HepG2 (cell line): ENCODE data around the gene HPCAL1. TPM values are rescaled to one million over a fixed set of nuclear protein-coding genes. Genes with fewer than 3 reads are reported as not detected.

Experiments used
- ARNT ChIP-seq: fragments of 450-650 bp; IDR thresholded peaks from 2 replicates; pipeline ENCODE4 v1.6.1; 2017
- CREB1 ChIP-seq, 2 experiments: fragments of 450-650 bp in 1 of 2; IDR thresholded peaks; 2 replicates each; pipeline ENCODE4 v1.6.1; 2016 to 2017; ENCODE audit warnings: control low read depth in 1 of 2, mild to moderate bottlenecking in 1 of 2, missing compliant biosample characterization in 1 of 2, missing genetic modification characterization in 1 of 2
- DDIT3 ChIP-seq: sonication (generic); formaldehyde crosslinking; IDR thresholded peaks from 2 replicates; pipeline ENCODE4 v1.4.0; 2020; ENCODE audit warnings: mild to moderate bottlenecking, missing genetic modification reagents
- KIAA2018 ChIP-seq: sonication (generic); formaldehyde crosslinking; IDR thresholded peaks from 2 replicates; pipeline ENCODE4 v1.5.0; 2020; ENCODE audit warnings: mild to moderate bottlenecking, missing genetic modification reagents, borderline replicate concordance
- LBX2 ChIP-seq: sonication (generic); formaldehyde crosslinking; IDR thresholded peaks from 2 replicates; pipeline ENCODE4 v1.5.0; 2020; ENCODE audit warnings: missing genetic modification reagents, mild to moderate bottlenecking, borderline replicate concordance
- MAF1 ChIP-seq: sonication (generic); formaldehyde crosslinking; IDR thresholded peaks from 2 replicates; pipeline ENCODE4 v1.5.0; 2020; ENCODE audit warnings: missing genetic modification reagents, borderline replicate concordance
- MLX ChIP-seq: IDR thresholded peaks from 2 replicates; pipeline ENCODE4 v1.6.1; 2016
- RAD51 ChIP-seq: fragments of 450-650 bp; IDR thresholded peaks from 2 replicates; pipeline ENCODE4 v1.6.1; 2016; ENCODE audit warnings: borderline replicate concordance
- RBM39 ChIP-seq: fragments of 200-400 bp; formaldehyde crosslinking; IDR thresholded peaks from one replicate; pipeline ENCODE4 v1.6.1; 2018; ENCODE audit warnings: antibody characterized with exemption, mild to moderate bottlenecking, low read depth, low read length; ENCODE audit not compliant: poor library complexity, severe bottlenecking
- SOX5 ChIP-seq: IDR thresholded peaks from 2 replicates; pipeline ENCODE4 v1.6.1; 2016; ENCODE audit warnings: borderline replicate concordance
- SRY ChIP-seq: sonication (generic); formaldehyde crosslinking; IDR thresholded peaks from 2 replicates; pipeline ENCODE4 v1.8.0; 2022; ENCODE audit warnings: mild to moderate bottlenecking, missing genetic modification reagents
- ZFP36L2 ChIP-seq: sonication (generic); formaldehyde crosslinking; IDR thresholded peaks from 2 replicates; pipeline ENCODE4 v1.4.0; 2020; ENCODE audit warnings: missing genetic modification reagents
- ZGPAT ChIP-seq: IDR thresholded peaks from 2 replicates; pipeline ENCODE4 v1.6.1; 2016; ENCODE audit warnings: mild to moderate bottlenecking
- ZKSCAN8 ChIP-seq: IDR thresholded peaks from 2 replicates; pipeline ENCODE4 v1.6.1; 2016; ENCODE audit warnings: borderline replicate concordance, missing genetic modification reagents, missing compliant biosample characterization
- ZNF710 ChIP-seq: sonication (generic); formaldehyde crosslinking; IDR thresholded peaks from 2 replicates; pipeline ENCODE4 v1.5.0; 2020; ENCODE audit warnings: mild to moderate bottlenecking, missing genetic modification reagents, borderline replicate concordance
- polyA plus RNA-seq, 8 experiments: library from polyadenylated mRNA; depleted of rRNA in 3 of 8; stranded (reverse) in 7 of 8; unstranded in 1 of 8; fragments of >200 nt; fragmentation: Illumina TruSeq in 4 of 8; extraction: Trizol in 4 of 8; gene quantifications; 2 replicates each; pipeline versions ENCODE4 v1.2.1 to v1.2.3, GENCODE V29; 2011 to 2016; ENCODE audit warnings: low read depth in 4 of 8, missing spikeins in 1 of 8, mixed read lengths in 1 of 8; ENCODE audit not compliant: insufficient read depth in 1 of 8
- total RNA-seq, 5 experiments: library from RNA; depleted of rRNA; stranded (reverse); fragments of >200 nt; fragmentation: Illumina TruSeq; extraction: Trizol; gene quantifications; 2 replicates each; pipeline ENCODE4 v1.2.3, GENCODE V29; 2016; ENCODE audit warnings: low read depth in 1 of 5

HPCAL1 gene
- total and polyA plus RNA-seq, 2 of the 13 experiments (the other 11 are each of a cell fraction or from before 2014, with no cell fraction given): 29.5 to 29.9 TPM

- TF ChIP-seq DDIT3 (CRISPR knock-in tag): no peak
- TF ChIP-seq SOX5 (CRISPR knock-in tag): 0 out of 2 replicates have a peak, but pooled peaks have one; percentile 21
- TF ChIP-seq LBX2: no peak
- peak; percentile 60; the same call in 1 of the 2 replicates for TF ChIP-seq ZGPAT (CRISPR knock-in tag)
- no peak for TF ChIP-seq RAD51
- no peak for TF ChIP-seq SRY (CRISPR knock-in tag)
- peak; percentile 44; the same call in 1 of the 2 replicates for TF ChIP-seq ZKSCAN8 (CRISPR knock-in tag)
- no peak for TF ChIP-seq ARNT
- TF ChIP-seq ZFP36L2 (CRISPR knock-in tag): no peak
- no peak for TF ChIP-seq MAF1
- no peak for TF ChIP-seq KIAA2018 (CRISPR knock-in tag)
- TF ChIP-seq CREB1 (IDR thresholded peaks at IDR 0.05): no peak
- TF ChIP-seq CREB1 (CRISPR knock-in tag; IDR thresholded peaks at IDR 0.05): no peak
- TF ChIP-seq RBM39: no peak
- 0 out of 2 replicates have a peak, but pooled peaks have one; percentile 62 for TF ChIP-seq MLX (CRISPR knock-in tag)
- TF ChIP-seq ZNF710: no peak
Measured at GRCh38 chr2:10325278-10326145, 22.8 kb downstream of the HPCAL1 start (continued).
